H1 (cell line): ENCODE data around the gene TXN2. TPM values are rescaled to one million over a fixed set of nuclear protein-coding genes. Genes with fewer than 3 reads are reported as not detected.

Source experiments
- CHD1 ChIP-seq: IDR thresholded peaks from 2 replicates; pipeline ENCODE4 v1.6.1; 2012; ENCODE audit warnings: low read depth, low read length, improper control_type of control experiment
- SUZ12 ChIP-seq: fragments of 200-600 bp; sonication (generic); IDR thresholded peaks from 2 replicates; pipeline ENCODE4 v1.6.1; 2012; ENCODE audit warnings: mild to moderate bottlenecking, inconsistent platforms, low read length, moderate library complexity, mixed read lengths
- polyA plus RNA-seq, 7 experiments: library from polyadenylated mRNA; depleted of rRNA in 3 of 7; stranded (reverse) in 5 of 7; unstranded in 2 of 7; fragments of >200 nt in 5 of 7; fragments of 200-250 nt in 2 of 7; gene quantifications; 1 replicate in 5 of 7; 2 replicates in 1 of 7; 4 replicates in 1 of 7; pipeline versions ENCODE4 v1.2.1 to v1.2.3, GENCODE V29; 2011 to 2013; ENCODE audit warnings: missing spikeins in 2 of 7, mixed read lengths in 2 of 7
- total RNA-seq: library from RNA; stranded (reverse); fragmentation: NEBNext Ultra II Directional; extraction: Animal tissue kit (Norgen Biotek cat#: 25700); gene quantifications from 2 replicates; pipeline ENCODE4 v1.2.1, GENCODE V29; 2021

The TXN2 gene
- total and polyA plus RNA-seq, 2 of the 8 experiments (the other 6 are each of a cell fraction or from before 2014, with no cell fraction given) = 47.5 to 116 TPM

- TF ChIP-seq CHD1 = no peak
- TF ChIP-seq SUZ12 = no peak
- TF ChIP-seq, all 59 proteins: peak for 0
Observed at GRCh38 chr22:36463783-36464184, 17.7 kb downstream of the TXN2 start (continued).
